A673 (cell line): Measurements from ENCODE around the gene GP1BB.

Experiments
- EZH2 ChIP-seq: fragments of 200-600 bp; sonication (generic); IDR thresholded peaks from 2 replicates; pipeline ENCODE4 v1.6.1; 2017; ENCODE audit warnings: borderline replicate concordance, low read depth, mild to moderate bottlenecking, mixed read lengths, antibody characterized with exemption, low read length; ENCODE audit not compliant: poor library complexity, severe bottlenecking
- TF ChIP-seq, protein P1 (sequence below): fragments of 300-800, 200-600 bp; sonication (generic); conservative IDR thresholded peaks from 2 replicates; pipeline ENCODE4 v1.5.1; 2017; ENCODE audit warnings: low read depth, mild to moderate bottlenecking, antibody characterized with exemption, low read length, moderate library complexity, mixed read lengths

DNA sequence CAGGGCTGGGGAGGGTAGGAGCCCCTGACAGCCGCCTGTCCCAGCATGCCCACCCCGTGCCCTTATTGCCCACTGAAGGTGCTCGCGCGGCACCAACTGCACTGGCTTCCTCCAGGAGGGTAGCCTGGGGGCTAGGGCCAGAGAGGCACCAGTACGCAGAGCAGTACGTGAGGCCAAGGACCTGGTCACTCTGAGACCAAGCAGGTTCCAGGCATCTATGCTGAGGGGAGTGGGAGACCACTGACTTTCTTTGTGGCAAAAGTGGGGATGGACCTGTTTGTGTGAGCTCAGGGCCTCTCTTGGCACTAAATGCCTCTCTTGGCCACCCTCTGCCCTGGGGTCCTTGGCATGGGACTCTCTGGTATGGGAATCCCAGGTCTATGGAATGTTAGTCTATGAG is 10.8 kb downstream of the GP1BB start:
- no peak for TF ChIP-seq EZH2
- TF ChIP-seq, protein P1, sequence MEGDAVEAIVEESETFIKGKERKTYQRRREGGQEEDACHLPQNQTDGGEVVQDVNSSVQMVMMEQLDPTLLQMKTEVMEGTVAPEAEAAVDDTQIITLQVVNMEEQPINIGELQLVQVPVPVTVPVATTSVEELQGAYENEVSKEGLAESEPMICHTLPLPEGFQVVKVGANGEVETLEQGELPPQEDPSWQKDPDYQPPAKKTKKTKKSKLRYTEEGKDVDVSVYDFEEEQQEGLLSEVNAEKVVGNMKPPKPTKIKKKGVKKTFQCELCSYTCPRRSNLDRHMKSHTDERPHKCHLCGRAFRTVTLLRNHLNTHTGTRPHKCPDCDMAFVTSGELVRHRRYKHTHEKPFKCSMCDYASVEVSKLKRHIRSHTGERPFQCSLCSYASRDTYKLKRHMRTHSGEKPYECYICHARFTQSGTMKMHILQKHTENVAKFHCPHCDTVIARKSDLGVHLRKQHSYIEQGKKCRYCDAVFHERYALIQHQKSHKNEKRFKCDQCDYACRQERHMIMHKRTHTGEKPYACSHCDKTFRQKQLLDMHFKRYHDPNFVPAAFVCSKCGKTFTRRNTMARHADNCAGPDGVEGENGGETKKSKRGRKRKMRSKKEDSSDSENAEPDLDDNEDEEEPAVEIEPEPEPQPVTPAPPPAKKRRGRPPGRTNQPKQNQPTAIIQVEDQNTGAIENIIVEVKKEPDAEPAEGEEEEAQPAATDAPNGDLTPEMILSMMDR = no peak
